WTC11 (cell line): ENCODE data around the gene PAOX. TPM values are rescaled to one million over a fixed set of nuclear protein-coding genes. Genes with fewer than 3 reads are reported as not detected.

ENCODE experiments used
- ATAC-seq: fragments of 200-7000 bp; cut with Tn5 transposase; 2 replicates; pipeline ENCODE4 v1.10.0; 2021; ENCODE audit warnings: mild to moderate bottlenecking, moderate library complexity
- CTCF ChIA-PET: fragments of 300-600 bp; sonication (Branson Sonifier 250); formaldehyde crosslinking; loops from one replicate; lab custom pipeline; 2021; ENCODE audit warnings: antibody characterized with exemption; lab: Charles Lee
- POLR2A ChIA-PET: fragments of 350-600 bp; sonication (Branson Sonifier 250); formaldehyde crosslinking; loops from one replicate; lab custom pipeline; 2021; ENCODE audit warnings: antibody characterized with exemption; lab: Charles Lee
- DNase-seq: peaks from one replicate; pipeline ENCODE4 v3.0.0; 2021; ENCODE audit warnings: low spot score
- H3K27ac Mint-ChIP-seq: 2 replicates; pipeline ENCODE4 v1.8.0; 2021; ENCODE audit warnings: mixed read lengths
- H3K27me3 Mint-ChIP-seq: 2 replicates; pipeline ENCODE4 v1.8.0; 2021; ENCODE audit warnings: low read depth, mild to moderate bottlenecking, moderate library complexity, mixed read lengths
- H3K36me3 Mint-ChIP-seq: 2 replicates; pipeline ENCODE4 v1.8.0; 2021; ENCODE audit warnings: mixed read lengths
- H3K4me1 Mint-ChIP-seq: 2 replicates; pipeline ENCODE4 v1.8.0; 2022; ENCODE audit warnings: mixed read lengths
- H3K4me3 Mint-ChIP-seq: 2 replicates; pipeline ENCODE4 v1.8.0; 2021; ENCODE audit warnings: mild to moderate bottlenecking, moderate library complexity, mixed read lengths
- H3K9me3 Mint-ChIP-seq: 2 replicates; pipeline ENCODE4 v1.8.0; 2021; ENCODE audit warnings: mixed read lengths
- ARID4B ChIP-seq: sonication (generic); formaldehyde crosslinking; IDR thresholded peaks from 2 replicates; pipeline ENCODE4 v1.8.0; 2023; ENCODE audit warnings: missing genetic modification reagents, mild to moderate bottlenecking, borderline replicate concordance
- ATF2 ChIP-seq: sonication (generic); formaldehyde crosslinking; IDR thresholded peaks from 2 replicates; pipeline ENCODE4 v1.8.1; 2022; ENCODE audit warnings: low read depth, missing genetic modification reagents, borderline replicate concordance
- ELF4 ChIP-seq: sonication (generic); formaldehyde crosslinking; IDR thresholded peaks from 2 replicates; pipeline ENCODE4 v1.8.1; 2022; ENCODE audit warnings: low read depth, mild to moderate bottlenecking, moderate library complexity, missing genetic modification reagents
- EMX1 ChIP-seq: fragments of 250-450 bp; sonication (Bioruptor Pico); IDR thresholded peaks from 2 replicates; pipeline ENCODE4 v1.8.0; 2021; ENCODE audit warnings: mild to moderate bottlenecking
- GABPB1 ChIP-seq: sonication (generic); formaldehyde crosslinking; IDR thresholded peaks from 2 replicates; pipeline ENCODE4 v1.8.1; 2023; ENCODE audit warnings: mild to moderate bottlenecking, missing genetic modification reagents
- HMGA2 ChIP-seq: fragments of 250-450 bp; sonication (Bioruptor Pico); IDR thresholded peaks from 2 replicates; pipeline ENCODE4 v1.4.0; 2021; ENCODE audit warnings: mild to moderate bottlenecking, moderate library complexity
- NFATC4 ChIP-seq: fragments of 250-450 bp; sonication (Bioruptor Pico); IDR thresholded peaks from 2 replicates; pipeline ENCODE4 v1.9.0; 2021; ENCODE audit warnings: mild to moderate bottlenecking
- OVOL2 ChIP-seq: fragments of 250-450 bp; sonication (Bioruptor Pico); IDR thresholded peaks from 2 replicates; pipeline ENCODE4 v1.9.0; 2021; ENCODE audit warnings: mild to moderate bottlenecking, borderline replicate concordance
- USF2 ChIP-seq: sonication (generic); formaldehyde crosslinking; IDR thresholded peaks from 2 replicates; pipeline ENCODE4 v1.8.1; 2023; ENCODE audit warnings: mild to moderate bottlenecking, missing genetic modification reagents, moderate library complexity
- ZBTB43 ChIP-seq: sonication (generic); formaldehyde crosslinking; IDR thresholded peaks from 2 replicates; pipeline ENCODE4 v1.8.1; 2023; ENCODE audit warnings: mild to moderate bottlenecking, missing genetic modification reagents
- ZNF138 ChIP-seq: sonication (generic); formaldehyde crosslinking; conservative IDR thresholded peaks from 2 replicates; pipeline ENCODE4 v1.8.1; 2022; ENCODE audit warnings: mild to moderate bottlenecking, moderate library complexity, missing genetic modification reagents
- total RNA-seq: library from RNA; stranded (reverse); gene quantifications from 3 replicates; pipeline ENCODE4 v1.2.3, GENCODE V29; 2021
- TF ChIP-seq, protein P1 (sequence below): fragments of 250-450 bp; sonication (Bioruptor Pico); conservative IDR thresholded peaks from 2 replicates; pipeline ENCODE4 v1.9.0; 2021; ENCODE audit warnings: mild to moderate bottlenecking
- TF ChIP-seq, protein P2 (sequence below): sonication (generic); formaldehyde crosslinking; IDR thresholded peaks from 2 replicates; pipeline ENCODE4 v1.8.1; 2023; ENCODE audit warnings: mild to moderate bottlenecking, moderate library complexity, missing genetic modification reagents
- TF ChIP-seq, protein P3 (sequence below): sonication (generic); formaldehyde crosslinking; IDR thresholded peaks from 2 replicates; pipeline ENCODE4 v1.8.0; 2022; ENCODE audit warnings: mild to moderate bottlenecking, missing genetic modification reagents

Gene PAOX
- total RNA-seq, 1 experiment from 2014 or later, result 3.6 TPM

DNA sequence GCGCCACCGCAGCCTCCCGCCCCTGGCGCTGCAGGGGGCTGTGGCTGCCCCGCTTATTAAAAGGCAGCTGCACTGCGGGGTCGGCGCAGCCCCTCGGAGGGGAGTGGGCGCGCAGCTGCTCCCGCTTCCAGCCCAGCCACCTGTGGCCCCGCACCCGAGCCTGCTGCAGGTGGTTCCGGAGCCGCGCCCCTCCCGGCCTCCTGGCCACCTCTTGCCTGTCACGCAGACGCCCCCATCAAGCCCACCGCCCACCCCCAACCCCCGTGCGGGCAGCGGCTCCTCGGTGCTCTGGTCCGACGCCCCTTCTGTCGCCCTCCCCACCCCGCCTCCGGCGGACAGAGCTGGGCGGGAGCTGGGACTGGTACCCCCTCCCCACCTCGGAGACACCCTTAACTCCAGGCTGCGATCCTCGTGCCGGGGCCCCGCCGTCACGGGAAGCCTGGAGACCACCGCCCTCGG, 42.9 kb upstream of the PAOX start:
- H3K9me3 Mint-ChIP-seq, result peaks cover 8% of the 10 kb centered on the region
- H3K4me3 Mint-ChIP-seq, result no peak overlapping the region
- no peak overlapping the region for H3K27ac Mint-ChIP-seq
- CTCF ChIA-PET, result interaction anchor here (0.6 kb wide), 1 partner anchor 16 kb away, joined by 3 read pairs; no protein-coding TSS in a partner anchor
- ATAC-seq (no peak; the same call in 1 of the 2 replicates), DNase-seq (no peak)
- H3K4me1 Mint-ChIP-seq, result no peaks in the 10 kb centered on the region; the same call in 1 of the 2 replicates
- no peak for TF ChIP-seq ELF4 (CRISPR knock-in tag)
- TF ChIP-seq, protein P1, sequence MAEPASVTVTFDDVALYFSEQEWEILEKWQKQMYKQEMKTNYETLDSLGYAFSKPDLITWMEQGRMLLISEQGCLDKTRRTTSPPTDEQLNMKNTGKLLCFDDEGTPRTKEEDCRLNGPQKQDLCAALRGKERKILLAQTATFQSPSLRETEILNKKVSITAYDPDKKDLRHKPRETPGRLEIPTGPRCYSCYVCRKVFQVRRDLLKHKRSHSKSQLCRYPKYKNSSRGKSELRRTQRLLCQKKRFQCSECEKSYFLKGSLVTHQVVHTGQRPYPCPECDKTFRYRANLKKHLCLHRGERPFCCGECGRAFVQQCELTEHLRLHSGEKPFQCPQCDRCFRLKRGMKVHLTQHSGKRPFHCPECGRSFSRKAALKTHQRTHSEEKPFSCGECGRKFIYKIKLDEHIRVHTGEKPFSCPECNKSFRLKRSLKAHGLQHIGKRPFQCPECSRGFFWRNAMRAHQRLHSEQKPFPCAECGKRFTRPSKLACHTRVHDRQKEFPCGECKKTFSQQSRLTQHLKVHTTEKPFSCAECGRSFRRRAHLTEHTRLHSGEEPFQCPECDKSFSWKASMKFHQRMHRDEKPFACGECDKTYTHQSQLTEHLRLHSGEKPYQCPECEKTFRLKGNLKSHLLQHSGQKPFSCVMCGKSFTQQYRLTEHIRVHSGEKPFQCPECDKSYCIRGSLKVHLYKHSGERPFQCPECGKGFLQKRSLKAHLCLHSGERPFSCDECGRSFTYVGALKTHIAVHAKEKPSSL (CRISPR knock-in tag), result no peak
- no peak for TF ChIP-seq ATF2 (CRISPR knock-in tag)
- TF ChIP-seq, protein P2, sequence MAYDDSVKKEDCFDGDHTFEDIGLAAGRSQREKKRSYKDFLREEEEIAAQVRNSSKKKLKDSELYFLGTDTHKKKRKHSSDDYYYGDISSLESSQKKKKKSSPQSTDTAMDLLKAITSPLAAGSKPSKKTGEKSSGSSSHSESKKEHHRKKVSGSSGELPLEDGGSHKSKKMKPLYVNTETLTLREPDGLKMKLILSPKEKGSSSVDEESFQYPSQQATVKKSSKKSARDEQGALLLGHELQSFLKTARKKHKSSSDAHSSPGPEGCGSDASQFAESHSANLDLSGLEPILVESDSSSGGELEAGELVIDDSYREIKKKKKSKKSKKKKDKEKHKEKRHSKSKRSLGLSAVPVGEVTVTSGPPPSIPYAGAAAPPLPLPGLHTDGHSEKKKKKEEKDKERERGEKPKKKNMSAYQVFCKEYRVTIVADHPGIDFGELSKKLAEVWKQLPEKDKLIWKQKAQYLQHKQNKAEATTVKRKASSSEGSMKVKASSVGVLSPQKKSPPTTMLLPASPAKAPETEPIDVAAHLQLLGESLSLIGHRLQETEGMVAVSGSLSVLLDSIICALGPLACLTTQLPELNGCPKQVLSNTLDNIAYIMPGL, result no peak
- TF ChIP-seq, protein P3, sequence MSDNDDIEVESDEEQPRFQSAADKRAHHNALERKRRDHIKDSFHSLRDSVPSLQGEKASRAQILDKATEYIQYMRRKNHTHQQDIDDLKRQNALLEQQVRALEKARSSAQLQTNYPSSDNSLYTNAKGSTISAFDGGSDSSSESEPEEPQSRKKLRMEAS (CRISPR knock-in tag), result no peak
- TF ChIP-seq HMGA2 (CRISPR knock-in tag), result no peak
- TF ChIP-seq GABPB1 (CRISPR knock-in tag), result no peak
- no peak for TF ChIP-seq USF2 (CRISPR knock-in tag)
- no peak for TF ChIP-seq NFATC4 (CRISPR knock-in tag)
- POLR2A ChIA-PET, result interaction anchor here (0.6 kb wide), 1 partner anchor 680 kb away, joined by 3 read pairs; no protein-coding TSS in a partner anchor
- peaks cover 37% of the 10 kb centered on the region for H3K27me3 Mint-ChIP-seq
- H3K36me3 Mint-ChIP-seq, result no peaks in the 10 kb centered on the region

GRCh38 chr10:133336577-133337369, 42.3 kb upstream of the PAOX start, which contains the start of gene CALY:
TSS of gene CALY (minus strand) at chr10:133336896. CDS start at chr10:133328989, 7,907 bp downstream.
- ChIA-PET POLR2A (interaction anchor here (0.6 kb wide), 1 partner anchor 680 kb away, joined by 3 read pairs; no protein-coding TSS in a partner anchor), CTCF (interaction anchor here (0.6 kb wide), 1 partner anchor 15 kb away, joined by 3 read pairs; no protein-coding TSS in a partner anchor)
- TF ChIP-seq ZBTB43 (CRISPR knock-in tag) (0 out of 2 replicates have a peak, but pooled peaks have one; percentile 87), EMX1 (no peak)
- Mint-ChIP-seq H3K4me1 (no peaks in the 10 kb centered on the region; the same call in 1 of the 2 replicates), H3K27me3 (peaks cover 37% of the 10 kb centered on the region), H3K36me3 (no peaks in the 10 kb centered on the region), H3K4me3 (0 out of 2 replicates have a peak within 1 kb of the TSS, but pooled peaks have one; percentile 6), H3K9me3 (peaks cover 13% of the 10 kb centered on the region), H3K27ac (no peak within 1 kb of the TSS)
- ATAC-seq (peak; percentile 60), DNase-seq (peak; percentile 81)

- H3K36me3 Mint-ChIP-seq, result no peaks in the 10 kb centered on the region
- no peak for DNase-seq
- H3K9me3 Mint-ChIP-seq, result peaks cover 16% of the 10 kb centered on the region
- H3K27me3 Mint-ChIP-seq, result peaks cover 34% of the 10 kb centered on the region
- ATAC-seq, result no peak
- ChIA-PET POLR2A (no interaction called here), CTCF (no interaction called here)
- H3K4me3 Mint-ChIP-seq, result no peak overlapping the region
- H3K27ac Mint-ChIP-seq, result no peak overlapping the region
- TF ChIP-seq ZNF138 (CRISPR knock-in tag) (no peak), ARID4B (CRISPR knock-in tag) (no peak), OVOL2 (CRISPR knock-in tag) (no peak)
- TF ChIP-seq, protein P3 (CRISPR knock-in tag), result no peak
- H3K4me1 Mint-ChIP-seq, result no peaks in the 10 kb centered on the region; the same call in 1 of the 2 replicates
These were observed 41.7 kb upstream of the PAOX start for GRCh38 chr10:133337370-133337725.
